ENCODE measurements around the gene BCL2.

Gene BCL2

DNA sequence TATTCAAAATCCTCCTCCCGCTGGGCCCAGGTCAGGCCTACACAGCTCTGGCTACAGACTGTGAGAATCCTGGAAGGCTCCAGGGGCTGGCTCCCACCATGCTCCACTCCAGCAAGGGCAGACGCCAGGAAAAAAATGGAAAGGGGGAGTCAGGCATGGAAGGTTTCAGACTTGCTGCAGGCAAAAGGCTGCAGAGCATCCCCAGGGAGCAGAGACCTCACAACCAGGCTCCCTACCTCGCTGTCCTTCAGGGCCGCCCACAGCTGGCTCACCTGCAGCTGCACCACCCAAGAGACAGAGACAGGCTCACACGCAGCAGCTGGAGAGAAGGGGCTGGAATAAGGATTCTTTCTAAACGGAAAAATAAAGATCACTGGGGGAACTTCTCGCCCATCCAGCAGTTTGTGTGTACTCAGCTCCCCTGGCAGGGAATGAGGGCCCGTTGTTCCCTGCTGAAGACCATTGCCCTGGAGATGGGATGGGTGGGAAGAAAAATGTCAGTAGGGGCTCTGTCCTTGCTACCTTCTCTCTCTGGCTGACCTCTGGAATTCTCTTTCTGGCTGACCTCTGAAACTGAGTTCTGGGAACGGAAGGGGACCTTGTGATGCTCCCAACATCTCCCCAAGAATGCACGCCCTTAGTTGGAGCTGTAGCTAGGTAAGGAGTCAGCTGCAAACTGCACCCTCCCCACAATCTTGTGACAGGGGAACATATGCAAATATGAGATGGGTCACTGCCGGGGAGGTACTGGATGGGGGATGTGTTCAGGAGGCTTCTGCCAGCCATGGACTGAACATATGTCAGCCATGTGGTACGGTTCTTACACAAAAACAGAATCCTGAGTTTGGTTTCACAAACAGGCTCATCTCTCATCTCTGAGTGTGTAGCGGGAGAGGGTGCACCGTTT, 34.5 kb downstream of the BCL2 start:
- no peak overlapping the region for H3K4me3 ChIP-seq (replicated peaks; ENCODE audit: low read depth, low read length)
- no peaks in the 10 kb centered on the region for H3K27me3 ChIP-seq (replicated peaks; ENCODE audit: control insufficient read depth, insufficient read depth, low read length)
- peaks cover 5% of the 10 kb centered on the region for H3K36me3 ChIP-seq (ENCODE audit: control insufficient read depth, insufficient read depth, low read length)
- peak; percentile 32 for DNase-seq (ENCODE audit: extremely low read depth, insufficient read length)
- TF ChIP-seq, protein P1, sequence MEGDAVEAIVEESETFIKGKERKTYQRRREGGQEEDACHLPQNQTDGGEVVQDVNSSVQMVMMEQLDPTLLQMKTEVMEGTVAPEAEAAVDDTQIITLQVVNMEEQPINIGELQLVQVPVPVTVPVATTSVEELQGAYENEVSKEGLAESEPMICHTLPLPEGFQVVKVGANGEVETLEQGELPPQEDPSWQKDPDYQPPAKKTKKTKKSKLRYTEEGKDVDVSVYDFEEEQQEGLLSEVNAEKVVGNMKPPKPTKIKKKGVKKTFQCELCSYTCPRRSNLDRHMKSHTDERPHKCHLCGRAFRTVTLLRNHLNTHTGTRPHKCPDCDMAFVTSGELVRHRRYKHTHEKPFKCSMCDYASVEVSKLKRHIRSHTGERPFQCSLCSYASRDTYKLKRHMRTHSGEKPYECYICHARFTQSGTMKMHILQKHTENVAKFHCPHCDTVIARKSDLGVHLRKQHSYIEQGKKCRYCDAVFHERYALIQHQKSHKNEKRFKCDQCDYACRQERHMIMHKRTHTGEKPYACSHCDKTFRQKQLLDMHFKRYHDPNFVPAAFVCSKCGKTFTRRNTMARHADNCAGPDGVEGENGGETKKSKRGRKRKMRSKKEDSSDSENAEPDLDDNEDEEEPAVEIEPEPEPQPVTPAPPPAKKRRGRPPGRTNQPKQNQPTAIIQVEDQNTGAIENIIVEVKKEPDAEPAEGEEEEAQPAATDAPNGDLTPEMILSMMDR (IDR thresholded peaks at IDR 0.05; ENCODE audit: insufficient read depth, low read length, poor library complexity, severe bottlenecking): no peak

DNA sequence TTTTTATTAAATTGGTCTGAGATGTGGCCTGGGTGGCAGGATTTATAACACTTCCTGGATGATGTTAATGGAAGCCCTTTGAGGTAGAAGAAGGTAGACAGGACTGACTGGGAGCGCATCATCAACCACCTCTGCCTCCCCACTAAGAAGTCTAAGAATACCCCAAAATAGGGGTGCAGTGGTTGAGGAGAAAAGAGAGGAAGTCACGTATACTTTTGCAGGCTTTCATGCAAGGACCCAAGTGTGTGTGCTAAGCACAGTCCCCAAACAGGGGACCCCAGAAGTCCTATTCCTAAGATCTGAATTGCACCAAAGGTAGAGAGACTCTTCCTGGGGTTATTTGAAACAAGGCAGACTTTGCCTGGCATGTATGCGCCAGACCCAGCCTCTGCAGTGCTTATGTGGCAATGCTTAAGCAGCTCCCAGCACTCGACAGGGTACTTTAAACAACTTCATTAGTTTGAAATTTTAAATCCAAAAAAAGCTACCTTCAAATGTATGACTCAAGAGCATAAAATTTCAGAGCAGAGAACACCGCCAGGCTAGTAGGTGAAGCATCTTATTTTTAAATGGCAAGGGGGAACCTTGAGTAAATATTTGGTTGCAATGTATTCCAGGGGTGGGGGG, 35.3 kb downstream of the BCL2 start:
- peaks cover 5% of the 10 kb centered on the region for H3K36me3 ChIP-seq (ENCODE audit: control insufficient read depth, insufficient read depth, low read length)
- H3K27me3 ChIP-seq (replicated peaks; ENCODE audit: control insufficient read depth, insufficient read depth, low read length): no peaks in the 10 kb centered on the region

DNA sequence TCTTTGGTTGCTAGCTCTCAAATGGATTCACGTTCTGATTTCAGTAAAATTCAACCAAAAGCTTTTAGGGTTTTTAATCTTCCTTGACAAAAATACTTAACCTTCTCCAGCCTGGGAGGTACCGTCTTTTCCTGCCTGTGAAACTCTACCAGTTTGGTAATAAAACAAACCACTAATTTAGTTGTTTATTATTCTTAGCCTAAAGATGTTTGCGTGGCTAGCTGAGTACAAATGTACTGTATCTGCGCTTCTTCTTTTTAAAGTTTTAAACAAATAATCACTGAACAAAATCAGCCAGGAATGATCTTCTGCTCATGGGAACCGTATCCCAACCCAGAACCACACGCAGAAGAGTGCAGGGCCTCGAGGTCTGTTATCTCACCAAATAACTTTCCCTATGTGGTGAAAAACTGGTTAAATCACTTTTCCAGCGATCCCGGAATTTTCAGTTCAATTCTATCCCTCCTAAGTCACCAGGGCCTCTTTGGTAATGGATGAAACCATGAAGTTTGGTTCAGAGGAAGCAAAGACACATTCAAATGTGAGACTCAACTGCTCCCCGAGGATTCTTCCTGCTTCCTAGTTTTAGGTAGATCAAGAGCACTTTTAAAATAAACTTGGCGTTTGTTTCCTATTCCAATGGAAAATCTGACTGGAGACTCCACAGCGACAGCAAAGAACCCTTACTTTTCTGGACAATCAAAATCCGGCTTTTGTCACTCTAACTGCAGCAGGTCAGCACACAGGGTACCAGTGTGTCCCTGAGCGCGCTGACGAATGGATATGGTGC, 36.1 kb downstream of the BCL2 start:
- Histone ChIP-seq H3K4me3 (replicated peaks; ENCODE audit: low read depth, low read length) (no peak overlapping the region), H3K36me3 (ENCODE audit: control insufficient read depth, insufficient read depth, low read length) (peaks cover 5% of the 10 kb centered on the region), H3K27me3 (replicated peaks; ENCODE audit: control insufficient read depth, insufficient read depth, low read length) (no peaks in the 10 kb centered on the region)
- no peak for DNase-seq (ENCODE audit: extremely low read depth, insufficient read length)
- TF ChIP-seq, protein P1 (IDR thresholded peaks at IDR 0.05; ENCODE audit: insufficient read depth, low read length, poor library complexity, severe bottlenecking): no peak

More for the DNA sequence above, 35.3 kb downstream of the BCL2 start:
- no peak for DNase-seq (ENCODE audit: extremely low read depth, insufficient read length)
- TF ChIP-seq, protein P1 (IDR thresholded peaks at IDR 0.05; ENCODE audit: insufficient read depth, low read length, poor library complexity, severe bottlenecking): no peak
- H3K4me3 ChIP-seq (replicated peaks; ENCODE audit: low read depth, low read length): no peak overlapping the region

DNA sequence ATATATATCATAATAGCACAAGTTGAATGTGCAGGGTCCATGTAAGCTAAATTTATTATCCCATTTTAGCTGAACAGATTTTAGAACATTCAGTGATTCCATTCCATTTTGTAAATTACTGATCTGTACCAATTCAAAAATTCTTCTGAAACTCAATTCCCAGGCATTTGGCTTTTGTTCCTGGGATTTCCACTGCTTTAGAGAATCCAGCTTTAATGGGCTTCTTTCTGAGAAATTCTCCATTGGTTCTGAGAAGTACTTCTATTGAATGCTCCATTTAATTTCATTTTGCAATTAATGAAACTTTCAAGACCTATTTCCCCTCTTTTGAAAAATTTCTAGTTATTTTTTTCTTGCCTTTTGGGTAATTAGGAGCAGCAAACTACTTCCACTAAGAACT, 36.8 kb downstream of the BCL2 start:
- TF ChIP-seq, protein P1 (IDR thresholded peaks at IDR 0.05; ENCODE audit: insufficient read depth, low read length, poor library complexity, severe bottlenecking): no peak
- DNase-seq (ENCODE audit: extremely low read depth, insufficient read length): no peak
- Histone ChIP-seq H3K36me3 (ENCODE audit: control insufficient read depth, insufficient read depth, low read length) (peaks cover 5% of the 10 kb centered on the region), H3K4me3 (replicated peaks; ENCODE audit: low read depth, low read length) (no peak overlapping the region), H3K27me3 (replicated peaks; ENCODE audit: control insufficient read depth, insufficient read depth, low read length) (no peaks in the 10 kb centered on the region)

DNA sequence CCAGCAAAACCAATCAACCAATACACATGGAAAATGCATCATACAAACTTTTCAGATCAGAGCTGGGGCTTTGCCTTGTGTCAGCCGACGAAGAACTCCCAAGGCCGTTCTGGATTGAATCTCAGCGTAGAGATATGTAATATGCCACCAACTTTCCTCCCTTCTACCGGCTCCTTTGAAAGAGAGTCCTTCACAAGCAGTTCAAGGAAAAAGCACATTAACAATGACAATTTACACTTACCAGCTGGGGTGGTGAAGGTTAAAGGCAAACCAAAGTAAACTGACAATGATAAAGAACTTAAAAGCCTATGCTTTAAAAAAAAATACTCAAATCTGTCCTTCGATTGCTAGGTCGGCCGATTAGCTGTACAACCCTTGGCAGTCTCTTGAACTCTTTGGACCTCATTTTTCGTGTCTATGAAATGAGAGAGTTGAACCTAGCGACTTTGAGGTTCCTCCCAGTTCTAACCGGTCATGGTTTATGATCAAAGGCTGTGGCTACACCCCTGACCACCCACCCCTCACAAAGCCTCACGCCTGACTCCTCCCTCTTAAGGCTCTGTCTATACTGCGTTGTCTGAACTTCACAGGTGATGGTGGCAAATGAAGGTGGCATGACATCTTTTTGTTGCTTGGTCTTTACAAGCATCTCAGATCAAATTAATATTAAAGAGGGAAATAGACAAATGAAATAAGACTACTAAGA, 46.2 kb downstream of the BCL2 start:
- TF ChIP-seq, protein P1 (IDR thresholded peaks at IDR 0.05; ENCODE audit: insufficient read depth, low read length, poor library complexity, severe bottlenecking): no peak
- H3K36me3 ChIP-seq (ENCODE audit: control insufficient read depth, insufficient read depth, low read length): peaks cover 3% of the 10 kb centered on the region
- no peak overlapping the region for H3K4me3 ChIP-seq (replicated peaks; ENCODE audit: low read depth, low read length)
- no peaks in the 10 kb centered on the region for H3K27me3 ChIP-seq (replicated peaks; ENCODE audit: control insufficient read depth, insufficient read depth, low read length)
- no peak for DNase-seq (ENCODE audit: extremely low read depth, insufficient read length)

Data from GM06990 (cell line).